Gastrocnemius medialis (tissue), 4 donors: ENCODE results near the gene ECHDC3. TPM values are rescaled to one million over a fixed set of nuclear protein-coding genes. Genes with fewer than 3 reads are reported as not detected.

Experiments used
- ATAC-seq, 2 donors: fragments of 150-250 bp; one replicate each; pipeline ENCODE4 v1.9.1; 2016
- DNase-seq, 2 donors: peaks; one replicate each; pipeline ENCODE4 v3.0.0-alpha.2; 2019
- H3K27ac ChIP-seq, 4 donors: fragments of 200-600 bp; sonication (generic); 1 replicate in 1 of 4; 2 replicates in 3 of 4; pipeline ENCODE4 v1.5.1; 2016 to 2018; ENCODE audit warnings: mild to moderate bottlenecking in 2 of 4, moderate library complexity in 1 of 4
- H3K27me3 ChIP-seq, 3 donors: fragments of 200-600 bp; sonication (generic) in 2 of 3; 1 replicate in 1 of 3; 2 replicates in 2 of 3; pipeline versions ENCODE4 v1.5.1 to v1.6.0; 2016 to 2019; ENCODE audit warnings: mild to moderate bottlenecking in 1 of 3, moderate library complexity in 1 of 3
- H3K36me3 ChIP-seq, 2 donors: fragments of 200-600 bp; sonication (generic) in 1 of 2; one replicate each; pipeline ENCODE4 v1.5.1; 2017 to 2018
- H3K4me1 ChIP-seq, 2 donors: fragments of 200-600 bp; sonication (generic) in 1 of 2; one replicate each; pipeline ENCODE4 v1.5.1; 2016 to 2017; ENCODE audit warnings: mild to moderate bottlenecking in 2 of 2
- H3K4me3 ChIP-seq, 4 donors: fragments of 200-600 bp; sonication (generic) in 3 of 4; 1 replicate in 1 of 4; 2 replicates in 3 of 4; pipeline ENCODE4 v1.5.1; 2016 to 2019; ENCODE audit warnings: mild to moderate bottlenecking in 2 of 4
- H3K9me3 ChIP-seq, 3 donors: fragments of 200-600 bp; sonication (generic) in 2 of 3; 1 replicate in 1 of 3; 2 replicates in 2 of 3; pipeline ENCODE4 v1.5.1; 2016 to 2019
- CTCF ChIP-seq, 5 experiments: fragments of 450-650 bp in 3 of 5; fragments of 200-600 bp in 2 of 5; sonication (generic) in 2 of 5; IDR thresholded peaks in 4 of 5; conservative IDR thresholded peaks in 1 of 5; 1 replicate in 4 of 5; 2 replicates in 1 of 5; pipeline ENCODE4 v1.5.1; 2016 to 2019; ENCODE audit warnings: antibody characterized with exemption in 5 of 5, mild to moderate bottlenecking in 3 of 5, moderate library complexity in 3 of 5
- POLR2A ChIP-seq, 2 donors: fragments of 450-650 bp; IDR thresholded peaks; one replicate each; pipeline ENCODE4 v1.6.1; 2017; ENCODE audit warnings: antibody characterized with exemption in 2 of 2, mild to moderate bottlenecking in 2 of 2, moderate library complexity in 2 of 2
- in situ Hi-C, 4 donors: fragments of 200-750 bp; cut with MboI; loops; one replicate each; pipeline versions ENCODE4 v1.15.0 to v1.8.0; 2017; ENCODE audit warnings: low sequenced_read_pairs in 4 of 4
- intact Hi-C: fragments of 100-400 bp; cut with DNase I; formaldehyde crosslinking; loops from one replicate; pipeline ENCODE4 v1.15.1; 2023; ENCODE audit warnings: low total_unique reads
- total RNA-seq, 4 donors: library from RNA; depleted of rRNA; stranded (reverse); fragments of >200 nt; gene quantifications; one replicate each; pipeline versions ENCODE4 v1.1.0 to v1.2.3, GENCODE V29; 2016

The ECHDC3 gene
- total RNA-seq, 4 donors from 2014 or later, result 465 to 605 (median 490) TPM

DNA sequence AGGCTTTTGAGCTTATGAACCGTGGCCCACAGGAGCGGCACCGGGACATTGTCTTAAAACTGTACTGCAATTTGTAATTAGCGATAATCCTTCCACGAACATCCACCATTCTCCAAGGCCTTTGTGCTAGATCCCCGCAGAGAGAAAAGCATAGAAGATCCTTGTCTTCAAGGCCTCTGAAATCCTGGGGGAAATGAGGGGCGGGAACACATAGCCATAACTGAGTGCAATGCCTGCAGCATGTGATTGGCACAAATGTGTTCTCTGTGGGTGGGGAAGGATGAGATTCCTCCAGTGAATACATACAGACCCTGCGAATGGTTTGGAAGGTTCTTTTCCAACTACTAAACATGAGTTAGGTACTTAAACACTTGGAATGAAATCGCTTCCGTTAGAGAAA is 55.1 kb downstream of the ECHDC3 start:
- DNase-seq, result no peak
- intact Hi-C loops (no loop called here), in situ Hi-C loops (loop anchor here in 2 of 4 donors (25.0 kb wide), 1 partner anchor 190 kb away; no protein-coding TSS in a partner anchor)
- no peak for TF ChIP-seq POLR2A (IDR thresholded peaks at IDR 0.05)
- no peak for TF ChIP-seq CTCF (IDR thresholded peaks at IDR 0.05 in 4 of 5, conservative IDR thresholded peaks at IDR 0.05 in 1 of 5)
- Histone ChIP-seq H3K27ac (no peak overlapping the region), H3K9me3 (no peaks in the 10 kb centered on the region), H3K4me3 (no peak overlapping the region), H3K4me1 (no peaks in the 10 kb centered on the region), H3K27me3 (no peaks in the 10 kb centered on the region), H3K36me3 (no peaks in the 10 kb centered on the region)
- no peak for ATAC-seq

DNA sequence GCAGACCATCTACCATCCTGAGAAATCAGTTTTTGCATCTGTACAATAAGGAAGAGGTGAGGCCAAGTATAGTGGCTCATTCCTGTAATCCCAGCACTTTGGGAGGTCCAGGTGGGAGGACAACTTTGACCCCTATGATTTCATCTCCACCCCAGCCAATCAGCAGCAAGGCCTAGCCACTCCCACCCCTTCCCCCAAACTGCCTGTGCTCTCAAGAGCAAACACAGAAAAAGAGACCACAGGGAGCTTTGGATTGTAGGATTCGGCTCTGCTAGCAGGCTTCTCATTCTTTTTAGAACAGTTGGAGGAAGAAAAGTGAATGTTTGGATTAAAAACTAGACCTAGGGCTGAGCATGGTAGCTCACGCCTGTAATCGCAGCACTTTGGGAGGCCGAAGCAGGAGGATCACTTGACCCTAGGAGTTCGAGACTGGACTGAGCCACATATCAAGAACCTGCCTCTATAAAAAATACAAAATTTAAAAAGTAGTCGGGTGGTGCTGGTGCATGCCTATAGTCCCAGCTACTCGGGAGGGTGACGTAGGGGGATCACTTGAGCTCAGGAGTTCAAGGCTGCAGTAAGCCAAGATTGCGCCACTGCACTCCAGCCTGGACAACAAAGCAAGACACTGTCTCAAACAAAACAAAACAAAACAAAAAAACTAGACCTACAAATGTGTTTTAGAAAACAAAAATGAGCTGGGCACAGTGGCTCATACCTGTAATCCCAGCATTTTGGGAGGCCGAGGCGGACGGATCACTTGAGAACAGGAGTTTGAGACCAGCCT is 55.9 kb downstream of the ECHDC3 start:
- H3K36me3 ChIP-seq, result no peaks in the 10 kb centered on the region
- no peak for ATAC-seq
- TF ChIP-seq POLR2A (IDR thresholded peaks at IDR 0.05) (no peak), CTCF (IDR thresholded peaks at IDR 0.05 in 4 of 5, conservative IDR thresholded peaks at IDR 0.05 in 1 of 5) (no peak)
- H3K27me3 ChIP-seq, result no peaks in the 10 kb centered on the region
- no peak overlapping the region for H3K27ac ChIP-seq
- in situ Hi-C loops, result loop anchor here in 2 of 4 donors (25.0 kb wide), 1 partner anchor 189 kb away; no protein-coding TSS in a partner anchor
- no peaks in the 10 kb centered on the region for H3K4me1 ChIP-seq
- no peak overlapping the region for H3K4me3 ChIP-seq
- intact Hi-C loops, result no loop called here
- no peak for DNase-seq
- no peaks in the 10 kb centered on the region for H3K9me3 ChIP-seq

DNA sequence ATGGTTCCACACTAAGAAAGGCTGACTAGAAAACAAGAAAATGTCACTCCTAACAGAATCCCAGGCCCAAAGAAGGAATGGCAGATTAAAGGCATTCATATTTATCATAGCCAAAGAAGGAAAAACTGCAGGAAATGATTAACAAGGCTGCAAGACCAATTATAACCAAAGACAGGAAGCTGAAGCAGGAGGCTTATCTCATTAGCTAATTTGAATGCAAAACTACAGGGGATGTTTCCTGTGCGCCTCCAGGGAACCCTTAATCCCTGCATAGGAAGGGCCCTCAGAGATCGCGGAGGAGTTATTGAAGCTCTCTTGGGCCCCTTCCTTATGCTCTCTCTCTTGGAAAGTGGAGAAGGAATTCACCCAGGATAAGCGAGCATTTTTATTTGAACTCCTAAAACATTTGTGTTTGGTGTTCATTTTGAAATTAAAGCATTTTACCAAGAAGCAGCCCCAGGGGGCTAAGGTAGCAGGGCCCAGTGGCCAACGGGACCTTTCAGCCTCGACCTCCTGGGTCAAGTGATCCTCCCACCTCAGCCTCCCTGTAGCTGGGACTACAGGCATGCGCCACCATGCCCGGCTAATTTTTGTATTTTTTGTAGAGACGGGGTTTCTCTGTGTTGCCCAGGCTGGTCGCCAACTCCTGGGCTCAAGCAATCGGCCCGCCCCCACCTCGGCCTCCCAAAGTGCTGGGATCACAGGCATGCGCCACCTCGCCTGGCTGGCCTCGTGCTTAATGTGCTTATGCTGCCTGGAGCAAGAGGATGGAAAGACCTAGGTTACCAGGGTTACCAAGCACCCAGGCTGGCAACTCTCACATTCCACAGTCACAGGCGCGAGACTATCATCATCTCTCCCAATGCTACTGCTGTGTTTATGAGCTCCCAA is 56.9 kb downstream of the ECHDC3 start:
- in situ Hi-C loops, result loop anchor here in 2 of 4 donors (25.0 kb wide), 1 partner anchor 188 kb away; no protein-coding TSS in a partner anchor
- H3K27ac ChIP-seq, result no peak overlapping the region
- intact Hi-C loops, result no loop called here
- H3K4me3 ChIP-seq, result no peak overlapping the region
- no peak for DNase-seq
- no peaks in the 10 kb centered on the region for H3K27me3 ChIP-seq
- TF ChIP-seq POLR2A (IDR thresholded peaks at IDR 0.05), result no peak
- TF ChIP-seq CTCF (IDR thresholded peaks at IDR 0.05 in 4 of 5, conservative IDR thresholded peaks at IDR 0.05 in 1 of 5), result no peak
- H3K9me3 ChIP-seq, result no peaks in the 10 kb centered on the region
- no peaks in the 10 kb centered on the region for H3K36me3 ChIP-seq
- ATAC-seq, result no peak
- H3K4me1 ChIP-seq, result no peaks in the 10 kb centered on the region

GRCh38 chr10:11799736-11800080 is 57.5 kb downstream of the ECHDC3 start:
- intact Hi-C loops (no loop called here), in situ Hi-C loops (loop anchor here in 2 of 4 donors (25.0 kb wide), 1 partner anchor 188 kb away; no protein-coding TSS in a partner anchor)
- Histone ChIP-seq H3K9me3 (no peaks in the 10 kb centered on the region), H3K36me3 (no peaks in the 10 kb centered on the region), H3K27ac (no peak overlapping the region), H3K27me3 (no peaks in the 10 kb centered on the region), H3K4me1 (no peaks in the 10 kb centered on the region), H3K4me3 (no peak overlapping the region)
- DNase-seq, result no peak
- TF ChIP-seq CTCF (IDR thresholded peaks at IDR 0.05 in 4 of 5, conservative IDR thresholded peaks at IDR 0.05 in 1 of 5), result no peak
- TF ChIP-seq POLR2A (IDR thresholded peaks at IDR 0.05), result no peak
- ATAC-seq, result no peak
